HG03139 (cell line): ENCODE results near the gene CALB2.

Experiments
- ATAC-seq: cut with Tn5 transposase; IDR thresholded peaks from one replicate; pipeline ENCODE4 v1.9.1; 2021; ENCODE audit not compliant: unreplicated experiment

Gene CALB2

GRCh38 chr16:71387045-71387871 lies 28.7 kb downstream of the CALB2 start:
- ATAC-seq: no peak

- ATAC-seq: no peak
Observed at GRCh38 chr16:71389330-71389729, 30.8 kb downstream of the CALB2 start.

- ATAC-seq: no peak
Observed at GRCh38 chr16:71396594-71396993, 38.1 kb downstream of the CALB2 start.

GRCh38 chr16:71399801-71400563 lies 41.5 kb downstream of the CALB2 start:
- ATAC-seq: no peak

GRCh38 chr16:71402007-71402406 lies 43.5 kb downstream of the CALB2 start:
- no peak for ATAC-seq

- ATAC-seq: no peak
Observed at GRCh38 chr16:71402674-71403073, 44.2 kb downstream of the CALB2 start.

- no peak for ATAC-seq
Observed at GRCh38 chr16:71404364-71404763, 45.8 kb downstream of the CALB2 start.

GRCh38 chr16:71406316-71406715 lies 47.8 kb downstream of the CALB2 start:
- ATAC-seq: no peak

GRCh38 chr16:71406724-71407123 lies 48.2 kb downstream of the CALB2 start:
- no peak for ATAC-seq

- no peak for ATAC-seq
Observed at GRCh38 chr16:71407731-71408130, 49.2 kb downstream of the CALB2 start.

- ATAC-seq: no peak
Observed at GRCh38 chr16:71408536-71408935, 50.0 kb downstream of the CALB2 start.

- ATAC-seq: no peak
Observed at GRCh38 chr16:71409011-71409775, 50.7 kb downstream of the CALB2 start.

GRCh38 chr16:71410146-71410545 lies 51.6 kb downstream of the CALB2 start:
- no peak for ATAC-seq

- no peak for ATAC-seq
Observed at GRCh38 chr16:71412270-71413160, 54.0 kb downstream of the CALB2 start.

- ATAC-seq: no peak
Observed at GRCh38 chr16:71413341-71413740, 54.8 kb downstream of the CALB2 start.

- no peak for ATAC-seq
Observed at GRCh38 chr16:71414038-71414437, 55.5 kb downstream of the CALB2 start.

GRCh38 chr16:71421911-71422310 lies 63.4 kb downstream of the CALB2 start:
- no peak for ATAC-seq

GRCh38 chr16:71423016-71423415 lies 64.5 kb downstream of the CALB2 start:
- ATAC-seq: no peak

- no peak for ATAC-seq
Observed at GRCh38 chr16:71423865-71424264, 65.3 kb downstream of the CALB2 start.

- ATAC-seq: no peak
Observed at GRCh38 chr16:71424626-71425025, 66.1 kb downstream of the CALB2 start.

- ATAC-seq: no peak
Observed at GRCh38 chr16:71425746-71426068, 67.2 kb downstream of the CALB2 start.
